C4-2B (cell line): Measurements from ENCODE around the gene TPRA1.

Experiments used
- CTCF ChIP-seq: fragments of 450-650 bp; conservative IDR thresholded peaks from 2 replicates; pipeline ENCODE4 v1.5.1; 2017; ENCODE audit warnings: mild to moderate bottlenecking
- ZFX ChIP-seq: fragments of 450-650 bp; IDR thresholded peaks from 2 replicates; pipeline ENCODE4 v1.6.1; 2017

DNA sequence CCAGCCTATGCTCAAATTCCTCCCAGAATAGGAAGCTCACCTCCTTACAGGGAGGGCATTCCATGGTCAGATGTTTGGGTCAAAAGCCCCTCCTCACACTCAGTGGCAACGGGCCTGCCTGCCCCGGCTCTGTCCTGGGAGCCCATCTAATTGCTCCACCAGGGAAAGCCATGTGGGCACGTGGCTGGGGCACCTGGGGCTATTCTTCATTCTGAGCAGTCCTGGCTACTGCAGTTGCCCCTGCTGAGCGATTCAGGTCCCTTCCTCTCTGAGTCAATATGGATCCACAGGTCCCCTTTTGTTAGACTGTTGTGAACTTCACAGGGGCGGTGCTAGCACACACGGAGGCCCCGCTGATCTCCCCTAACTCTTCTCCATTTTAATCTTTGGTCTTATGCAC, 39.4 kb downstream of the TPRA1 start:
- TF ChIP-seq CTCF = no peak
- TF ChIP-seq ZFX = no peak
